Dendritic cell treated with granulocyte-macrophage colony-stimulating factor and Interleukin-4, amounts not matched to agents 40 ng/mL and 50 ng/mL, for 4 days (primary cell): ENCODE measurements around the gene PM20D1.

Experiments used
- H3K27ac Mint-ChIP-seq: one replicate; pipeline ENCODE4 v1.8.0; 2022; ENCODE audit warnings: mild to moderate bottlenecking, mixed read lengths
- H3K27me3 Mint-ChIP-seq: one replicate; pipeline ENCODE4 v1.8.0; 2022; ENCODE audit warnings: mild to moderate bottlenecking, mixed read lengths
- H3K36me3 Mint-ChIP-seq: one replicate; pipeline ENCODE4 v1.8.0; 2022; ENCODE audit warnings: low read depth, mixed read lengths
- H3K4me1 Mint-ChIP-seq: one replicate; pipeline ENCODE4 v1.8.0; 2022; ENCODE audit warnings: low read depth, mixed read lengths
- H3K4me3 Mint-ChIP-seq: one replicate; pipeline ENCODE4 v1.8.0; 2022; ENCODE audit warnings: mild to moderate bottlenecking, moderate library complexity, mixed read lengths
- H3K9me3 Mint-ChIP-seq: one replicate; pipeline ENCODE4 v1.8.0; 2022; ENCODE audit warnings: mixed read lengths
- intact Hi-C: fragments of 100-400 bp; cut with micrococcal nuclease; formaldehyde crosslinking; loops from one replicate; pipeline ENCODE4 v1.15.0; 2022

Gene PM20D1

GRCh38 chr1:205809469-205809868, 40.5 kb downstream of the PM20D1 start:
- Mint-ChIP-seq H3K36me3 (no peaks in the 10 kb centered on the region), H3K27me3 (peaks cover 25% of the 10 kb centered on the region), H3K4me3 (no peak overlapping the region), H3K27ac (no peak overlapping the region), H3K4me1 (peaks cover 42% of the 10 kb centered on the region), H3K9me3 (no peaks in the 10 kb centered on the region)
- intact Hi-C loops = no loop called here

- H3K4me3 Mint-ChIP-seq = no peak overlapping the region
- H3K27ac Mint-ChIP-seq = no peak overlapping the region
- H3K9me3 Mint-ChIP-seq = no peaks in the 10 kb centered on the region
- peaks cover 23% of the 10 kb centered on the region for H3K4me1 Mint-ChIP-seq
- no peaks in the 10 kb centered on the region for H3K27me3 Mint-ChIP-seq
- no peaks in the 10 kb centered on the region for H3K36me3 Mint-ChIP-seq
- intact Hi-C loops = no loop called here
These were observed 44.7 kb downstream of the PM20D1 start for GRCh38 chr1:205805082-205805711.

DNA sequence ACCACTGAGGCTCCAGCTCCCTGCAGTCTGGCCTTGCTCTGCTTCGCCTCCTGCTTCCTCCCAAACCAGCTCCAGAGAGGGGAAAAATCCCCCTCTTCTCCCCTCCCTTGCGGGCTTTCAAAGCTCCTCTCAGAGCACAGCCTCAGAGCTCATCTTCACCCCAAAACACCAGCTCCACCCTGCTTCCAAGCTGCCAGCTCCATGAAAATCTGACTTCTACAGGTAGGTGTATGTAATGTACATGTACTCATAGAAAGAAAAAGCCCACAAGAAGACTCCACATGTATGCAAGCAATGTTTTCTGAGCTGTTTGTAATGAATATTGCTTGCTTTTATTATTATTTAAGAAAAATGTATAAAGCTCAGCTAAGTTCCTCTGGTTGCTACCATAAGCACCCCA, 45.3 kb downstream of the PM20D1 start:
- peaks cover 23% of the 10 kb centered on the region for H3K4me1 Mint-ChIP-seq
- intact Hi-C loops = no loop called here
- no peaks in the 10 kb centered on the region for H3K36me3 Mint-ChIP-seq
- no peaks in the 10 kb centered on the region for H3K27me3 Mint-ChIP-seq
- H3K27ac Mint-ChIP-seq = no peak overlapping the region
- no peak overlapping the region for H3K4me3 Mint-ChIP-seq
- no peaks in the 10 kb centered on the region for H3K9me3 Mint-ChIP-seq

GRCh38 chr1:205803986-205804385, 45.9 kb downstream of the PM20D1 start:
- Mint-ChIP-seq H3K9me3 (no peaks in the 10 kb centered on the region), H3K4me1 (peaks cover 23% of the 10 kb centered on the region), H3K27me3 (no peaks in the 10 kb centered on the region), H3K27ac (no peak overlapping the region), H3K4me3 (no peak overlapping the region), H3K36me3 (no peaks in the 10 kb centered on the region)
- intact Hi-C loops = no loop called here

- H3K27me3 Mint-ChIP-seq = no peaks in the 10 kb centered on the region
- no peak overlapping the region for H3K4me3 Mint-ChIP-seq
- no peaks in the 10 kb centered on the region for H3K9me3 Mint-ChIP-seq
- H3K4me1 Mint-ChIP-seq = peaks cover 23% of the 10 kb centered on the region
- no peak overlapping the region for H3K27ac Mint-ChIP-seq
- intact Hi-C loops = no loop called here
- H3K36me3 Mint-ChIP-seq = no peaks in the 10 kb centered on the region
These were observed 47.9 kb downstream of the PM20D1 start for GRCh38 chr1:205802060-205802459.

GRCh38 chr1:205800981-205801703, 48.8 kb downstream of the PM20D1 start:
- intact Hi-C loops = no loop called here
- Mint-ChIP-seq H3K4me3 (no peak overlapping the region), H3K36me3 (no peaks in the 10 kb centered on the region), H3K4me1 (peaks cover 18% of the 10 kb centered on the region), H3K27me3 (no peaks in the 10 kb centered on the region), H3K27ac (no peak overlapping the region), H3K9me3 (no peaks in the 10 kb centered on the region)

GRCh38 chr1:205800427-205800826, 49.5 kb downstream of the PM20D1 start:
- H3K4me1 Mint-ChIP-seq = peaks cover 11% of the 10 kb centered on the region
- intact Hi-C loops = no loop called here

DNA sequence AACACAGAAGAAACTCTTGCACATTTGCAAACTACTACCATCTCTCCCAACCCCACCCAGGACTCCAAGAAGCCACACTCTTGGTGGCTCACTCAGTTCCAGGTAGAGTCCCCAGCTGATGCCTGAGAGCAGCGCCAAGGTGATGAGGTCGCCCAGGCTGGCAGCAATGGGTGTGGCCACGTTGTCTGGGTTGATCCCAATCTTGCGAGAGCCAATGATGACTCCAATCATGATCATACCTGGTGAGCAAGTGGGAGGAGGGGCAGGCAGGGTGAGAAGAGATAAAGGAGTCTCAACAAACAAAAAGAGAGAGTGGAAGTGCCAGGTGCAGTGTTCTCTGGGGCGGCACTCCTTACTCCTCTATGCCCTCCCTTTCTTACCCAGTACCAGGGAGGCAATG, 51.4 kb downstream of the PM20D1 start:
- intact Hi-C loops = no loop called here
- Mint-ChIP-seq H3K4me3 (no peak overlapping the region), H3K36me3 (no peaks in the 10 kb centered on the region), H3K27ac (no peak overlapping the region), H3K9me3 (no peaks in the 10 kb centered on the region), H3K4me1 (peaks cover 6% of the 10 kb centered on the region), H3K27me3 (no peaks in the 10 kb centered on the region)

More at GRCh38 chr1:205800427-205800826, 49.5 kb downstream of the PM20D1 start:
- Mint-ChIP-seq H3K4me3 (no peak overlapping the region), H3K27ac (no peak overlapping the region), H3K27me3 (no peaks in the 10 kb centered on the region), H3K36me3 (no peaks in the 10 kb centered on the region), H3K9me3 (no peaks in the 10 kb centered on the region)

DNA sequence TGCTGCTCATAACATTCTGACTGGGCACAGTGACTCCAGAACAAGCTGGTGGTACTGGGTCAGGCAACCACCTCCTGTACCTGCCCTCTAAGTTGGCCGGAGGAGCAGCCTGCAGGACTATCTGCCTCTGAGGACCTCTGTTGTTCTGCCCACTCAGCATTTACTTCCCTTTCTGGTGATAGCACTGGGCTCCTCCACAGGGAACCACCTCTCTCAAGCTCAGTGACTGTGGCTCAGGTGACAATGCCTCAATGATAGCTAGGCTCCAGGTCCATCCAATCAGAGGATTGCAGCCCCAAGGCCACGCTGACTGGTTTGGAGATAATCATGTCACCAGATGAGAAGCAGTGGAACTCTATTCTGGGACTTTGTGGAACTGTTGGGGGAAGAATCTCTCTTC, 52.8 kb downstream of the PM20D1 start:
- Mint-ChIP-seq H3K4me3 (no peak overlapping the region), H3K9me3 (no peaks in the 10 kb centered on the region), H3K27ac (no peak overlapping the region), H3K4me1 (peaks cover 10% of the 10 kb centered on the region), H3K36me3 (no peaks in the 10 kb centered on the region), H3K27me3 (no peaks in the 10 kb centered on the region)
- intact Hi-C loops = no loop called here

- intact Hi-C loops = loop anchor here (5.0 kb wide), 1 partner anchor 313 kb away; no protein-coding TSS in a partner anchor
- H3K36me3 Mint-ChIP-seq = no peaks in the 10 kb centered on the region
- H3K4me1 Mint-ChIP-seq = peaks cover 20% of the 10 kb centered on the region
- H3K4me3 Mint-ChIP-seq = no peak overlapping the region
- no peak overlapping the region for H3K27ac Mint-ChIP-seq
- no peaks in the 10 kb centered on the region for H3K9me3 Mint-ChIP-seq
- H3K27me3 Mint-ChIP-seq = no peaks in the 10 kb centered on the region
These were observed 55.8 kb downstream of the PM20D1 start for GRCh38 chr1:205794011-205794730.

GRCh38 chr1:205792961-205793673, 56.8 kb downstream of the PM20D1 start:
- intact Hi-C loops = loop anchor here (5.0 kb wide), 1 partner anchor 314 kb away; no protein-coding TSS in a partner anchor
- Mint-ChIP-seq H3K9me3 (no peaks in the 10 kb centered on the region), H3K36me3 (no peaks in the 10 kb centered on the region), H3K4me3 (no peak overlapping the region), H3K27ac (no peak overlapping the region), H3K4me1 (peaks cover 20% of the 10 kb centered on the region), H3K27me3 (no peaks in the 10 kb centered on the region)

GRCh38 chr1:205792481-205792881, 57.5 kb downstream of the PM20D1 start:
- Mint-ChIP-seq H3K9me3 (no peaks in the 10 kb centered on the region), H3K36me3 (no peaks in the 10 kb centered on the region), H3K27me3 (no peaks in the 10 kb centered on the region), H3K27ac (no peak overlapping the region), H3K4me3 (no peak overlapping the region), H3K4me1 (peaks cover 23% of the 10 kb centered on the region)
- intact Hi-C loops = loop anchor here (5.0 kb wide), 1 partner anchor 315 kb away; no protein-coding TSS in a partner anchor

- no peak overlapping the region for H3K4me3 Mint-ChIP-seq
- no peaks in the 10 kb centered on the region for H3K9me3 Mint-ChIP-seq
- no peak overlapping the region for H3K27ac Mint-ChIP-seq
- H3K36me3 Mint-ChIP-seq = no peaks in the 10 kb centered on the region
- intact Hi-C loops = loop anchor here (1.0 to 5.0 kb wide), 3 partner anchors 115 to 316 kb away; no protein-coding TSS in a partner anchor
- H3K4me1 Mint-ChIP-seq = peaks cover 27% of the 10 kb centered on the region
- no peaks in the 10 kb centered on the region for H3K27me3 Mint-ChIP-seq
These were observed 58.3 kb downstream of the PM20D1 start for GRCh38 chr1:205791568-205792180.
